NCI-H2227 (cell line): ENCODE data around the gene PSAPL1.

ENCODE experiments used
- DNase-seq: peaks from one replicate; lab custom pipeline; 2025; ENCODE audit not compliant: unreplicated experiment; lab: John Stamatoyannopoulos, UW

The PSAPL1 gene

GRCh38 chr4:7432531-7433375, 2.0 kb downstream of the PSAPL1 start:
- DNase-seq, result no peak

- DNase-seq, result no peak
Observed at GRCh38 chr4:7431696-7432530, 2.8 kb downstream of the PSAPL1 start.

GRCh38 chr4:7430965-7431695, 3.6 kb downstream of the PSAPL1 start:
- DNase-seq, result no peak

- DNase-seq, result no peak
Observed at GRCh38 chr4:7430368-7430964, 4.3 kb downstream of the PSAPL1 start.

- no peak for DNase-seq
Observed at GRCh38 chr4:7429601-7430078, 5.1 kb downstream of the PSAPL1 start.

- no peak for DNase-seq
Observed at GRCh38 chr4:7429069-7429416, 5.7 kb downstream of the PSAPL1 start.

GRCh38 chr4:7428261-7429068, 6.3 kb downstream of the PSAPL1 start:
- no peak for DNase-seq

- no peak for DNase-seq
Observed at GRCh38 chr4:7427831-7428260, 6.9 kb downstream of the PSAPL1 start.

- no peak for DNase-seq
Observed at GRCh38 chr4:7427361-7427760, 7.4 kb downstream of the PSAPL1 start.

GRCh38 chr4:7426525-7427171, 8.1 kb downstream of the PSAPL1 start:
- no peak for DNase-seq

GRCh38 chr4:7425591-7426468, 8.9 kb downstream of the PSAPL1 start:
- DNase-seq, result no peak

GRCh38 chr4:7425124-7425523, 9.6 kb downstream of the PSAPL1 start:
- no peak for DNase-seq

GRCh38 chr4:7424553-7425111, 10.1 kb downstream of the PSAPL1 start:
- DNase-seq, result no peak

- DNase-seq, result no peak
Observed at GRCh38 chr4:7423801-7424552, 10.8 kb downstream of the PSAPL1 start.

GRCh38 chr4:7423391-7423790, 11.3 kb downstream of the PSAPL1 start:
- DNase-seq, result no peak

- no peak for DNase-seq
Observed at GRCh38 chr4:7422898-7423180, 11.9 kb downstream of the PSAPL1 start.

GRCh38 chr4:7422151-7422897, 12.4 kb downstream of the PSAPL1 start:
- DNase-seq, result no peak
